T-helper 1 cell (primary cell): Measurements from ENCODE around the gene GNMT.
"Not testable (repeated sequence)": the region's sequence is repeated elsewhere in the genome, so short reads cannot be mapped to it uniquely, and the experiment has no call there.

ENCODE experiments used
- DNase-seq, 5 donors: peaks; one replicate each; pipeline ENCODE4 v3.0.0-alpha.2; 2012 to 2020

GNMT gene

DNA sequence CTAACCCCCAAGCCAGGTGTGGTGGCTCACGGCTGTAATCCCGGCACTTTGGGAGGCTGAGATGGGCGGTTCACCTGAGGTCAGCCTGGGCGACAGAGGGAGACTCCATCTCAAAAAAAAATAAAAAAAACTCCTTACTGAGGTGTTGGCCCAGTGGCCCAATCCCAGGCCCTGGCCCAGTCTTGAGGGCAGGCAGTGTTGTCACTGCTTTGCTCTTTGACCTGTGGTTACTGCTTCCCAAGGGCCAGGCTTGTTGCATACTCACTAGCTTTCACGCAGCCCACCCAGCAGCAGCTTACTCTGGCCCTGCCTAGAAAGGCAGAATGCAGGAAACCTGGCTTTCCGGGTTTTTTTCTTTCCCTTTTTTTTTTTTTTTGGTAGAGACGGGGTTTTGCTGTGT is 18.1 kb upstream of the GNMT start:
- no peak for DNase-seq

GRCh38 chr6:42947950-42948349 is 12.6 kb upstream of the GNMT start:
- DNase-seq = no peak

- no peak for DNase-seq
Measured at GRCh38 chr6:42952389-42952788, 8.2 kb upstream of the GNMT start.

GRCh38 chr6:42954405-42954804 is 6.1 kb upstream of the GNMT start:
- not testable (repeated sequence) for DNase-seq

DNA sequence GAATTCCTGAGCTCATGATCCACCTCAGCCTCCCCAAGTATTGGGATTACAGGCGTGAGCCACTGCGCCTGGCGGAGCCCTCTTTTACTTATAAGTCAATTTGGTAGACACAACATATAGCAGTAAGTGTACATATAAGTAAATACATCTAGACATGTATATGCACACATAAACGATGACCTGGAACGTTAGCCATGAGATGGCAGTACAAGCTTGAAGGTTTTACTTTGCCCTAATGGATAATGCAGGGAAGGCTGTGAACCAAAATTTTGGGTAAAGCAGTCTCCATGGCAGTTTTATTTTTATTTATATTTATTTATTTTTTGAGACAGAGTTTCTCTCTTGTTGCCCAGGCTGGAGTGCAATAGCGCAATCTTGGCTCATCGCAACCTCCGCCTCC is 2.4 kb upstream of the GNMT start:
- no peak for DNase-seq

DNA sequence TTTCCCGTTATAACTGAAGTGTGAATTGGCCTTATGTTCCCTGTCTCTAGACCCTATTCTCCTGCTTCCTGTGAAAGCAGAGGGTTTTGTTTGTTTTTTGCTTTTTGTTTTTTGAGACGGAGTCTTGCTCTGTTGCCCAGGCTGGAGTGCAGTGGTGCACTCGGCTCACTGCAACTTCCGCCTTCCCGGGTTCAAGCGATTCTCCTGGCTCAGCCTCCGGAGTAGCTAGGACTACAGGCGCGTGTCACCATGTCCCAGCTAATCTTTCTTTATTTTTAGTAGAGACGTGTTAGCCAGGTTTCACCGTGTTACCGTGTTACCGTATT is 674 bp upstream of the GNMT start:
- DNase-seq = no peak

- no peak for DNase-seq
Measured at GRCh38 chr6:42961020-42961470, 491 bp downstream of the GNMT start.

- no peak for DNase-seq
Measured at GRCh38 chr6:42962096-42962495, 1.5 kb downstream of the GNMT start.

DNA sequence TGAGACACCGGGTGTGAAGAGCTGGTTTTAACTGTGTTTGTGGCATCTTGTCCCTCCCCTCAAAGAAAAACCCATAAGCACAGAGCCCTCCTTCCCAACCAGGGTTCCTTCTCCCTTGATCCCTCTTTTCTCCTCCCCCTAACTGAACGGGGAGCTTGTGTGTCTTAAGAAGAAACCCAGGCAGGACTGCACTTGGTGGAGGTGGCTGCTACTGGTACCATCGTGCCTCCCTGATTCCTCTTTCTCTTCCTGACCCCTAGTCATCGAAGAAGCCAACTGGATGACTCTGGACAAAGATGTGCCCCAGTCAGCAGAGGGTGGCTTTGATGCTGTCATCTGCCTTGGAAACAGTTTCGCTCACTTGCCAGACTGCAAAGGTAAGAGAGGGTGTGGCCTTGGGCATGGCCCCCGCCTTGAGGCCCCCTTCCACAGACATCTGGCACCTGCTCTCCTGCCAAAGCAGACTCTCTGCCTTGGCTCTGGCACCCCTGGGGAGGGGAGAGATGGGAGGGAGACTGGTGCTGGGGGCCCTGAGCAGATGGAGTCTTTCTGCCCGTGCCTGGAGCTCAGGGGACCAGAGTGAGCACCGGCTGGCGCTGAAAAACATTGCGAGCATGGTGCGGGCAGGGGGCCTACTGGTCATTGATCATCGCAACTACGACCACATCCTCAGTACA is 2.1 kb downstream of the GNMT start:
- DNase-seq = no peak

- DNase-seq = no peak
Measured at GRCh38 chr6:42963179-42963854, 2.8 kb downstream of the GNMT start.

- DNase-seq = peak in 1 of 5 donors; percentile 46
Measured at GRCh38 chr6:42963855-42964605, 3.5 kb downstream of the GNMT start.

GRCh38 chr6:42966571-42966970 is 6.0 kb downstream of the GNMT start:
- DNase-seq = no peak

DNA sequence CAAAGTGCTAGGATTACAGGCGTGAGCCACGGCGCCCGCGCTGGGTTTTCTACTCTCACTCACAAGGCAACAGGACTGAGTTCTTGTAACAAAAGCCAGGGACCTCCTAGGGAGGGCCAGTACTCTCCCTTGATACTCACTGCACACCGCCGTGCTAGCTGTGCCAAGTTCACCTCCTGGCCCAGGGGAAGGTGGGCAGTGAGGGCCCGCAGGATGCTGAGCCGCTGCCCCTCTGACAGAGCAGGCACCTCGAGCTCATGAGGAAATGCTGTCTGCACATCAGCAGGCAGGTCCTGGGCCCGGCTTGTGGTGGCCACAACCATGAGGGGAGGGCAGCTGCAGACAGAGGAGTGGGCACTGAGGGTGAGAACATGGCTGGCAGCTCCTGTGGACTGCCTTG is 6.7 kb downstream of the GNMT start:
- DNase-seq = no peak

DNA sequence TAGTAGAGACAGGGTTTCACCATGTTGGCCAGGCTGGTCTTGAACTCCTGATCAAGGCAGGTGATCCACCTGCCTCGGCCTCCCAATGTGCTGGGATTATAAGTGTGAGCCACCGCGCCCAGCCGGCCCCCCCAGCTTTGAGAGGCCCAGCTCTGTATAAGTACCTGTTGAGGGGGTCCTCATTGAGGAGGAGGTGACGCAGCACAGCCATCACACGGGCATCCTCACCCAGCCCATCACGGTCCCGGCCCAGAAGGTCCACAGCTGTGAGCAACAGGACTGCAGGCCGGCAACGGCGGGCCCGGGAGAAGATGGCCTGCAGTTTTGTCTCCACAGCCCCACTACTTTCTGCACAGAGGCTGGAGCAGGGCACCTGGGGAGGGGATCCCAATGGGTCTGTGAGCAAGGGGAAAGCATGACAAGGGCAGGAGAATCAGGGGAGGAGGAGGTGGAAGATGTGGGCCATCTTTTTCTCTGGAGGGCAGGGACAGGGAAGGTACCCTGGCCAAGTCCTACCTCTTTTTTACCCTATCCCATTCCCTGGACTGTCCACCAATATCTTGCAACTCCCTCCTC is 7.7 kb downstream of the GNMT start:
- no peak for DNase-seq

DNA sequence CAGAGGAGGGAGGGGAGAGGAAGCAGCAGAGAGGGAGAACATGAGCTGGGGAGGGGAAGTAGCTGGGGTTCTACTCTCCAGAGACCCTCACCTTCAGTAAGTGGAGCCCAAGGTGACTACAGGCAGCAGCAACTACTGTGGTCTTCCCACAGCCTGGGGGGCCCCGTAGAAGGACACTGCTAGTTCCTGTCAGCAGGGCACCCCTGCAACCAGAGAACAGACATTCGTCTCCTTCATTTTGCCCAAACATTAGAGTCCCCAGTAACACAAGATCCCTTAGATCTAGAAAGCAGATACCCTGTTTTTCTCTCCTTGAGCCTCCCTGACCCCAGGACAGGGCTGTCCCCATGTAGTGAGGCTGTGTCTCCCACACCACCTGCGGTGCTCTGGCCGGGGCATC is 8.2 kb downstream of the GNMT start:
- no peak for DNase-seq

DNA sequence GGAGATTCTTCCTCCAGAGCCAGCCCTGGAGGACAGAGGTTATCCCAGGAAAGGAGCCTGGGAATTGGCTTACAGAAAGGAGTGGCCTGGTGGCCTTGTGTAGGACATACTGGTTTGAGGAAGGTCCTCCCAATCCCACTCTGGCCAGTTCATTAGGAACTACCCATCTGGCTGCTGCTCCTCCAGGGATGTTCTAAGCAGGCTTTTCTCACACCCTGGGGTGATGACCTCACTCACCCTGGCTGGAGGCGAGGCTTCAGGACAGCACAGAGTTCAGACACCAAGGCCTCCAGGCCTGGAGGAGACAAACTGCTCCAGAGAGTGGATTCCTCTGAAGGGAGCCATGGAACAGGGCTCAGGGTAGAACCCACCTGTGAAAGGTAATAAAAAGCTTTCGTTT is 8.9 kb downstream of the GNMT start:
- DNase-seq = no peak

DNA sequence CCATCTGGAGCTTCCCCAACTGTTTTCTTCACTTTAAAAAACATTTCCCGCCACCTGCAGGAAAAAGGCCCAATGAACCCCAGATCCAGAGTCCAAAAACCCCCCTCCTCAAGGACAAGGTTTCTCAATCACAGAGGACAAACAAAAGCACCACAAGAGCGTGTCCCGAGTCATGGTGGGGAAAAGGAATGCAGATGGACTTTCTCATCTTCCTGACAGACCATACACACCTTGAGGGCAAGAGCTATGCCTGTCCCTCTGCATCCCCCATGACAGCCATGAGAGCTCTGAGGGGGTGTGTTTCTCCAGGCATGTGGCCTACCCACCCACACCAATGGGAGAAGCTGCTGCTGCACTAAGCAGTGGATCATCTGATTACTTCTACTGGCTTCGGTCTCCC is 9.4 kb downstream of the GNMT start:
- DNase-seq = no peak

DNA sequence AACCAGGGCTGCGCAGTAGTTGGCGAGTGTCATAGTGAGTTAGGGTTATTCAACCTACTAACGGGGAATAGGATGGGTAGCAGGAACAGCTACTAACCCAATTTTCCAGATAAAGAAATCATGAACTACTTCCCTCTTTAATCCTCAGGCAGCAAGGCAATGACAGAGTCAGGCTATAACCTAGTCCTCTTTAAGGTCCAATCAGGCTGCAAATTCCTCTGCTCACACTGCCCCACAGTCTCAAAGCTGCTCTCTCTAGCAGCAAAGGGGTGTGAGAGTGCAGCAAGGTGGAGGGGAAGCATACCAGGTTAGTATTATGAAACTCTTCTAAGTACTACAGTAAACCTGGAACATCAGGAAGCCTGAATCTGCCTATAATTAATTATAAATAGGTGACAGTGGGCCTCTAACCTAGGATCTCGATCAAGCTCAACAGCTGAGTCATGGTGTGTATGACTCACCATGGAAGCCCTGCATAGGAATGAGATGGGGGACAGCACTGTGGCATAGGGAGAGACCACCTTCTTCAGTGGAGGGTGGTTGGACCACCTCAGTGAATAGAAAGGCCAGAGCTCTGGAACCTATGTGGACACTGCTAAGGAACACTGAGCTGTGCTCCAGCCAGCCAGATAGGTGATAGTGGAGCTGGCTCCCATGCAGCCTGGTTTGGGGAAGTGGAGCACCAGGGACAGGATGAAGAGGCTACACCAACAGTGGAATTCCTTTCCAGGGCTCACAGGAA is 10.5 kb downstream of the GNMT start:
- DNase-seq = no peak

DNA sequence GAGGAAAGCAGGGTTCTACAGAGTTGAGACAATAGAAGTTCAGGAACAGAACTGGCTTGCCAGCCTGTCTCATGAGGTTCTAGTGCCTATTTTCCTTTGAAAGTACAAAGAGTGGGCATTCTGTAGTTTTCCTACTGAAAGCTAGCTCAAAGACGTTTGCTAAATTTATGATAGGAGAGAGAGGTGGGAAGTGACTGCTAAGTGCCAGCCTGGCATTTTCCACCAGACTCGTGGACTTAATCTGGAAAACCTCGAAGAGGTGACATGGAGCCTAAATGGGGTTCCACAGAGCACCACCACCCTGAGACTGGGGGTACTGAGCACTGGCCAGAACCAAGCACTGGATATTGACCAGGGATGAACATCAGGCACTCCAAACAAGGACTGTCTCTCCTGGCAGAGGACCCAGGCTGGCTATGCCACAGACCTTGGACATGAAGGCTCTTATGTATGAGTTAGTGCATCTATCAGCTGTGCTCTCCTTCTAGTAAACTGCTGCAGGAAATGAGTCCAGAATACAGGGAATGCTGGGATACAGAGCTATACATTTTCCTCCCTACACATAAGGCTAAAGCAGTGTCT is 11.3 kb downstream of the GNMT start:
- DNase-seq = no peak

- DNase-seq = no peak
Measured at GRCh38 chr6:42973926-42974325, 13.4 kb downstream of the GNMT start.

- DNase-seq = no peak
Measured at GRCh38 chr6:42974919-42975505, 14.5 kb downstream of the GNMT start.

DNA sequence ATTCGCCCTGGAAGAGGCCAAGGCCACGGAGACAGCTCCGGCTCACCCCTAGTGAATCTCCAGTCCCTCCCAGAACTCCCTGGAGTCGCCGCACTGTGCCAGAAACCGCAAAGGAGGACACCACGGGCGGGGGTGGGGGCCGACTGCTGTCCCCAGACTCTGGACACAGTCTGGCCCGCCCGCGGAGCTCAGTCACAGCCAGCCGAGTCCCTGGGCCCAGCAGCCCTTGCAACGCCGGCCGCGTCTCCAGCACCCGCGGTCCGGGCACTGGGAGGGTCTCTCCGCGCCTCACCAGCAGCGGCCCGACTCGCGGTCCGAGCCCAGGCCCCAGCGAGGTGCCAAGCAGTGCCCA is 17.9 kb downstream of the GNMT start:
- DNase-seq = no peak
